ACHN (cell line): ENCODE data around the gene MRPL2.
"Not testable (repeated sequence)": the region's sequence is repeated elsewhere in the genome, so short reads cannot be mapped to it uniquely, and the experiment has no call there.

ENCODE experiments used
- DNase-seq: peaks from one replicate; pipeline ENCODE4 v3.0.0-alpha.2; 2015
- in situ Hi-C: cut with HindIII; loops from 2 replicates; pipeline ENCODE4 v1.10.0; 2017; ENCODE audit warnings: low sequenced_read_pairs, low pct_ligation_motif_present, low pct_unique_long_range_greater_than_20kb

MRPL2 gene

GRCh38 chr6:43086022-43086658, 26.9 kb upstream of the MRPL2 start:
- in situ Hi-C loops, result no loop called here
- no peak for DNase-seq

DNA sequence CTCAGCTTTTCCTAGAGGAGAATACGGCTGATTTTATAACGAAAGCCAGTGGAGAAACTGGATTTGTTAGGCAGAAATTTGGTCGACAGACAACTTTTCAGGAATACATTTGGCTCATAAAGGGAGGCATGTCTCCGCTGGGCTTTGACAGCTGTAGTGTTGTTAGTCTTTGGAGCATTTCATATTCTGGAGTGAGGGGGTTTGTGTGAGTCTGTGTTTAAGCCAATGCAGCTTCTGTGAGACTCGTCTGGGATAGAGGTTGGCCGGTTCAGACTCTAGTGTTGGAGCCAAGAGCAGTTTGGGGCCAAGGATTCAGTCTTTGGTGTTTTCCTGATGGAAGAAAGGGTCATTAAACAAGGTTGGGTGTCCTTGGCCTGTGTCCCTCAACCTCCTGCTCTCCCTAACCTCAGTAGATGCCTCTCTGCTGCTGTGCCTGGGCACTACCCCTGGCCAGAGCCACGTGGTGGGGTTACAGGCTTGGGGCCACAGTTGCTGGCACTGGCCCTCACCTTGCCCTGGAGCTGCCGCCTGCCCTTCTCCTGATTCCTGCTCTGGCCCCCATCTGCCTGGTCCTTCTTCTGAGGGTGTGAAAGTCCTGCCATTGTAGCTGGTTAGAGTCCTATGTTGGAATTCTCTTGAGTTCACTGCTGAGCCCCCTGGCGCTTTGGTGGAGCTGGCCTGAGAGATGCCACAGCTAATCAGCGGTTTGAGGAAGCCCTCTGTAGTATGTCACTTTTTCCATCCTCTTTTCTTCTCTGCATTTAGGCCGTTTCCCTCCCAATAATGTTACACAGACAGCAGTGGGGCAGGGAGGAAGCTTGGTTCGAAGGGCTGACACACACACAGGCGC, 23.8 kb upstream of the MRPL2 start:
- in situ Hi-C loops, result no loop called here
- DNase-seq, result no peak

- in situ Hi-C loops, DNase-seq: not testable (repeated sequence)
Observed at GRCh38 chr6:43081922-43082321, 22.7 kb upstream of the MRPL2 start.

- in situ Hi-C loops, result no loop called here
- no peak for DNase-seq
Observed at GRCh38 chr6:43081043-43081442, 21.8 kb upstream of the MRPL2 start.

DNA sequence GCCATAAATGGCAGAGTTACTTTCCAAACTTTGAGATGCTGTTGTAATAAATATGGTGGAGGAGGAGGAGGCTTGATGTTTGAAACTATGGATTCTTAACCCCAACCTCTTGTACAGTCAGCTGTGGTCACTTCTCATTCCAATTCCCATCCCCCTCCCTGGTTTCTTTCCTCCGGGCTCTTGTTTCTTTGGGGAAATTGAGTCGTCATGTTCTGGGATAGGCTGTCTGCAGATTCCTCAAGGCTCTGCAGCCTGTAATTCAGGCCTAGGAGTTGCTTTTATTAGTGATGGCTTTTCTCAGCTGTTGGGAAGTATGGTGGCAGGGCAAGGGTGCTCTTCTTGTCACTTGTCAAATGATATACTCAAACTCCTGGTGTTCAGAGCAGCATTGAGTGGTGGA, 19.5 kb upstream of the MRPL2 start:
- in situ Hi-C loops, result no loop called here
- no peak for DNase-seq

DNA sequence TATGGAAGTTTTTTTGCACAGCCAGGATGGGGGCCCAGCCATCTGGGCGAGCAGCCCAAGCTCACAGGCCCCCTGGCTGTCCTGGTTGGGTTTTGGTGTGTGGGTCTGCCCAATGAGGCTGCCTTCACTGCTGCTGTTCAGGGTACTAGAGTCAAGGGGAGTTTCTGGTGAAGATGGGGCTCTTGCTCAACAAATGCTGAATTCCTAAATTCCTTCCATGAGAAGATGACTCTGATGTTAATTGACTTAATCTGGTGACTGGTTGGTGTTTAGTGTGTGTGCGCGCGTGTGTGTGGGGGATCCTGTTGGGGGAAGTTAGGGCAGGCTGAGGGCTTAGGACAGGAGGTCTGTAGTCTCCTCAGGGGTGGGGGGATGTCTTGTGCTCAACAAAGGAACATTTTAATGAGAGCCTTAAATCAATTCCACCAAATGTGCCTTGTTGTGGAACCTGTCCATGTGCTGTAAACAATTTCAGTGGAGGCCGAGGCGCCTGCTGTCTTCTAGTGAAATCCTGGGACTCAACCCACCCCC, 18.8 kb upstream of the MRPL2 start:
- no peak for DNase-seq
- in situ Hi-C loops, result no loop called here

DNA sequence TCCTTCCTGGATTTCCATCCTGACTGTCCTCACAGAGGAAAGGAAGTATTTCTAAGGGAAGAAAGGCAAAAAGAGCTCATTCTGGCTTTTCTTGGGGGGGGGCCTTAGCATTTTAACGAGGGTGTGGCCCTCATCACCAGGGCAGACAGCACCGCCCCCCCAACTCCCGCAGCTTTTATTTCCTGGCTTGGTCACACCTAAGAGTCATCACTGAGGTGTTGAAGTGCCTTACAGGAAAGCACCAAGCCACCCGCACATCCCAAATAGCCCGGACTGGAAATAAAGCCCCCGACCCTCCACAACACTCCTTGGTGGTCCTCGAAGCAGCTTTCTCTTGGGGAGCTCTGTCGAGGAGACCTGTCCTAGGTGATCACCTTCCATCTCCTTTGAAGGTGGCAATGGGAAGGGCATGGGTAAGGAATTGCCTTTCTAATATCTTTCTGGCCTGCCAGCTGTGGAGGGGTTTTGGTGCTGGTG, 18.1 kb upstream of the MRPL2 start:
- DNase-seq, result no peak
- in situ Hi-C loops, result no loop called here

GRCh38 chr6:43076464-43077332, 17.5 kb upstream of the MRPL2 start:
- DNase-seq, result peak; percentile 32
- in situ Hi-C loops, result no loop called here

DNA sequence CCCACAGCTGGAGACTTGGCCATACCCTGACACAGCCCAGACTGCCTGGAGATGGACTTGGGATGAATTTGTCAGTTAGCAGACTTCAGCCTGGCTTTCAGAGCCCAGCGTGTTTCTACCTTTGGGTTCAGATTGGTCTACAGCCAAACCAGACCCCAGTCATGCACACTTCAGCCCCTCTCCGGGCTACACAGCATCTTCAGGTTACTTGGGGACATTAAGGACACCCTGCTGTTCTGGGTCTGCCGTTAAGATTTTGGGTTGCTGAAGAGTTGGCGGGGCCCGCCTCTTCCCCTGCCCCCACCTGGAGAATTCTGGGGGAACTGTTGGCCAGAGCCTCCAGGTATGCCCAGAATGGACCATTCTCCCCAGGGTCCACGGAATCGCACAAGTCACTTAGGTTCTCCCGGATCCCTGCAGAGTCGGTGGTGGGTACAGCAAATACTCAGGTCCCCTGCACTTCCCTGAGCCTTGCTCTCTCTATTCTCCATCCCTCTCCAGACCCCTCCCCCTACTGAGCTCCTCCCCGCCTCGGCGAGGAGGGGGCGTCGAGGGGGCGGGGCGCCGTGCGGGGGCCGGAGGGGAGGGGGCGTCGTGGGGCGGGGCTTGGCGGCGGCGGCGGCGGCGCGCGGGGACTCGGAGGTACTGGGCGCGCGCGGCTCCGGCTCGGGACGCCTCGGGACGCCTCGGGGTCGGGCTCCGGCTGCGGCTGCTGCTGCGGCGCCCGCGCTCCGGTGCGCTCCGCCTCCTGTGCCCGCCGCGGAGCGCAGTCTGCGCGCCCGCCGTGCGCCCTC, 16.6 kb upstream of the MRPL2 start, which contains the start of gene PTK7:
PTK7 (plus strand) TSS at position 645 of the 794 bp plus-strand sequence. CDS start 175 bp downstream, outside the sequence.
- peak; percentile 46 for DNase-seq
- in situ Hi-C loops, result no loop called here

DNA sequence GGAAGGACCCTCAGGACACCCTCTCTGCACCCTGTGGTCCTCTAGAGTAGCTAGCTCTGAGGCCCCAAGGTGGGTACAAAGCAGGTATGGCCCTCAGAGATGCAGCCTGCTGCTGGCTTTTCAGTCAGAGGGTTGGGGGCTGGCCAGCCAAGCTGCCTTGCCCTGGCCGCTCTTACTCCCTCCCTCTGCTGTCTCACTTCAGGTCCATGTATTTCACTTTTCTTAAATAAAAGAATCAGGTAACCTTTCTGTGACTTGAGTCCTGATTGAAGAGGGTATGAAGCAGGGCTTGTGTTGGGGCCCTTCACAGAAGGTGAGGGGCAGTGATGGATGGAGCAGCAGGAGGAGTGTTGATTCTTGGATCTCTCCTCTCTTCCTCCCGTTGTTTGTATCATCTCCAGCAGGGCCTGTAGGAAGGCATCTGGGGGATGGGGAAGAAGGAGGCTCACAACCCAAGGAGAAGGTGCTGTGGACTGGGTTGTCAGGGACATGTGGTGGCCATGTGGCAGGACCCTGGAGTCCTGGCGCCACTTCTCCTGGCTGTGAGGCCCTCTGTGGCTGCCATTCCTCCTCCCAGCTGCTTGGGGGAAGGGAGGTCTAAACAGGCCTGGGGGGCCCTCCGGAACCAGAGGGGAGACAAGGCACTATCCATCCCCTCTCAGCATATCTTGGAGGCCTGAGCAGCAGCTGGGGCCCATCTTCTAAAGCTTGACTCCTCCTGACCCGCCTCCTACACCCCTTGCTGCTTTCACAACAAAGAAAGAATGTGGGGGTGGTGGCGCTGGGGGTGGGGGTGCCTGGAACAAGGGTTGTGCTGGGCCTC, 15.8 kb upstream of the MRPL2 start:
- DNase-seq, result no peak
- in situ Hi-C loops, result no loop called here

DNA sequence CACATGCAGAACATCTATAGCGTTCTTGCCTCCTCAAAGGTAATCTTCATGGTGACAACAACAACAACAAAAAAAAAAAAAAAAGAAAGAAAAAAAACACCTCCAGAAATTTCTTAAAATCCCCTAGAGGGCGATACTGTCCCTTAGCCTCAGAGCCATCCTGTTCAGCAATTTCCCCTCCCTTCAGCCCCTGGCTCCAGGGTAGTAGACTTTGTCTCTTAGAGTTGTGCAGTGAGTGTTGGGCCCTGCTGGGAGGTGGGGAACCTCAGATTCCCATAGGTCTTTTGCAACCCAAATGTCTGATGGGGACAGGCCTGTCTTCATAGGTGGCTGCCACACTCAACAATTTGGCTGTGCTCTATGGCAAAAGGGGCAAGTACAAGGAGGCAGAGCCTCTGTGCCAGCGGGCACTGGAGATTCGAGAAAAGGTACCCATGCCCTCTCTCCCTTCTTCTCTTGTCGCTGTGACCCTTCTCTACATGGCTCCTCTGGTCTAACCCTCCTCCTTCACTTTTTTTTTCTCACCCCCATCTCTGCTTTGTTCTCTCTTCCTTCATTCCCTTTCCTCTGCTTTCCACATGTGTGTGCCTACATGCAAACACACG, 10.9 kb upstream of the MRPL2 start:
- peak; percentile 54 for DNase-seq

DNA sequence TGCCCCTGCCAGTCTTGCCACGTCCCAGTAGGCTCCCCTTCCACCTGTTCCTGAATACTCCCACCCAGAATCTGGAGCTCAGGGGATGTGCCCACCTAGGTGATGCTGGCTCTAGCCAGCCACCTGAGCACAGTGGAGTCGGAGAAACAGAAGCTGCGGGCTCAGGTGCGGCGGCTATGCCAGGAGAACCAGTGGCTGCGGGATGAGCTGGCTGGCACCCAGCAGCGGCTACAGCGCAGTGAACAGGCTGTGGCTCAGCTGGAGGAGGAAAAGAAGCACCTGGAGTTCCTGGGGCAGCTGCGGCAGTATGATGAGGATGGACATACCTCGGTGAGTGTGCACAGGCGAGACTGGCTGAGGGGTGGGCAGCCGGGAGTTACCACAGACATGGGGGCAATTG, 3.6 kb upstream of the MRPL2 start:
- in situ Hi-C loops, result no loop called here
- DNase-seq, result no peak

More for the DNA sequence above, 10.9 kb upstream of the MRPL2 start:
- in situ Hi-C loops, result no loop called here

GRCh38 chr6:43061861-43062260, 2.6 kb upstream of the MRPL2 start:
- in situ Hi-C loops, result no loop called here
- DNase-seq, result no peak

DNA sequence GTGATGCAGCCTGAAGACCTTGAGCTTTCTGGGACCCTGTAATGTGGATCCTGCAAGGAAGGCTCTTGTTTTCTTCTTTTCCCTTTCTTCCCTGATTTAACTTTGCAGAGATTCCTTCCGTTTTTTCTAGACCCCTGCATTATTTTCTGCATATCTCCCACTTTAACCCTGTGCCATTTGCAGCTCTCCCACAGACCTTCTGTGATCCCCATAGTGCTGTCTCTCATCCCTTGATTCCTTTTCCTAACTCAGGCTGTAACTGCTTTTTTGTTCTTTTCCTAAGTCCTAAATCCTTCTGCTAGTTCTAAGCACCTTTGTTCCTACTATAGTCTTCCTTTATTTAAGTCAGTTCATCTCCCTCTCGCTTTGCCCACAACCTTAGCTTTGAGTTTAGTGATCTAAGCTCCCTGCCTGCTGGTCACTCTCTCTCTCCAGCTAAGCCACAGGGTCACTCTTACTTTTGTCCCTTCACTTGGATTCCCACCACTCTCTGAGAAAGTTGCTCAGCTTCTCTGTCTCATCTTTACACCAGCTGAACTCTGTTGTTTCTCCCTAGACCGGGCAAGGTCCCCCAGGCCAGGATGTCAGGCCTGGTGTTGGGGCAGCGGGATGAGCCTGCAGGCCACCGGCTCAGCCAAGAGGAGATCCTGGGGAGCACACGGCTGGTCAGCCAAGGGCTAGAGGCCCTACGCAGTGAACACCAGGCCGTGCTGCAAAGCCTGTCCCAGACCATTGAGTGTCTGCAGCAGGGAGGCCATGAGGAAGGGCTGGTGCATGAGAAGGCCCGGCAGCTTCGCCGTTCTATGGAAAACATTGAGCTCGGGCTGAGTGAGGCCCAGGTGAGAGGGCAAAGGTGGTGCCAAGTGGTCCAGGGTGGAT, 1.8 kb upstream of the MRPL2 start:
- no peak for DNase-seq
- in situ Hi-C loops, result no loop called here

DNA sequence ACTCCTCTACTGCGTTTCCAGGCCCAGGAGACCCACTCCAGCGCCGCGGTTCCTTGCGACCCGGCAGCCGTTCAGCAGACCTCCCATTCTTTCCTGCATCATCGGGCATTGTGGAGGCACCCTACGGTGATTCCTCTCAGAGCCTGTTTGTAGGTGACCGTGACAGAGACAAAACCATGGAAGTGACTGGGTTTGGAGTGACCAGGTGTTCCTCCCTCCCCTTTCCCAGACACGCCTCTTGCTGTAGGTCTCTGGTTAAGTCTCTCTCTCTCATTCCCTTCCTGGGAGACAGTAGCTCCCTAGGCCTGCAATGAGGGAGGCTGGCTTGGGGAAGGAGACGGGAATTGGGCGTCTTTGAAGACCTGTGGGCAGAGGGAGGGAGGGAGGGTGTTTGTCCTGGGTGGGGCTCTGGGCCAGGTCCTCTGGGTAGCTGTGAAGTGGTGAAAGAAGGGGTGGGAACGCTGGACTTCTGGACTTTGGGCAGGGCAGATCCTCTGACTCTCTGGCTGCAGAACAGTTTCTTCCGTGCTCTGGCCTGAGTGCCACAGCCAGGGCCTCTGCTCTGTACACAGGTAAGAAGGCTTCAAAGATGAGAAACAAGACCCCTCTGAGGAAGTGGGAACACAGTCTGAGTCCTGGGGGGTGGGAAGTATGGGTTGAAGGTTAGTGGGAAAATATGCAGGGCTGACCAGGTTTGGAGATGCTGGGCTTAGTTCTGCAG, 960 bp upstream of the MRPL2 start:
- DNase-seq, result peak; percentile 25
- in situ Hi-C loops, result no loop called here
